Stimulated activated CD4-positive, alpha-beta T cell treated with anti-CD3 and anti-CD28 coated beads, TNF-alpha, amount 100 ng/mL, for 24 hours (primary cell): Measurements from ENCODE around the gene RNF14.
"Not testable (repeated sequence)": the region's sequence is repeated elsewhere in the genome, so short reads cannot be mapped to it uniquely, and the experiment has no call there.

ENCODE experiments used
- DNase-seq, 3 experiments: peaks; one replicate each; pipeline ENCODE4 v3.0.0-alpha.2; 2020; ENCODE audit warnings: low read depth in 3 of 3

RNF14 gene

GRCh38 chr5:141968914-141969608, at the start of gene RNF14:
TSS of gene RNF14 (plus strand) at chr5:141969105. CDS start at chr5:141973589, 4,484 bp downstream.
- DNase-seq = peak; percentile 88 to 93 (median 91)

DNA sequence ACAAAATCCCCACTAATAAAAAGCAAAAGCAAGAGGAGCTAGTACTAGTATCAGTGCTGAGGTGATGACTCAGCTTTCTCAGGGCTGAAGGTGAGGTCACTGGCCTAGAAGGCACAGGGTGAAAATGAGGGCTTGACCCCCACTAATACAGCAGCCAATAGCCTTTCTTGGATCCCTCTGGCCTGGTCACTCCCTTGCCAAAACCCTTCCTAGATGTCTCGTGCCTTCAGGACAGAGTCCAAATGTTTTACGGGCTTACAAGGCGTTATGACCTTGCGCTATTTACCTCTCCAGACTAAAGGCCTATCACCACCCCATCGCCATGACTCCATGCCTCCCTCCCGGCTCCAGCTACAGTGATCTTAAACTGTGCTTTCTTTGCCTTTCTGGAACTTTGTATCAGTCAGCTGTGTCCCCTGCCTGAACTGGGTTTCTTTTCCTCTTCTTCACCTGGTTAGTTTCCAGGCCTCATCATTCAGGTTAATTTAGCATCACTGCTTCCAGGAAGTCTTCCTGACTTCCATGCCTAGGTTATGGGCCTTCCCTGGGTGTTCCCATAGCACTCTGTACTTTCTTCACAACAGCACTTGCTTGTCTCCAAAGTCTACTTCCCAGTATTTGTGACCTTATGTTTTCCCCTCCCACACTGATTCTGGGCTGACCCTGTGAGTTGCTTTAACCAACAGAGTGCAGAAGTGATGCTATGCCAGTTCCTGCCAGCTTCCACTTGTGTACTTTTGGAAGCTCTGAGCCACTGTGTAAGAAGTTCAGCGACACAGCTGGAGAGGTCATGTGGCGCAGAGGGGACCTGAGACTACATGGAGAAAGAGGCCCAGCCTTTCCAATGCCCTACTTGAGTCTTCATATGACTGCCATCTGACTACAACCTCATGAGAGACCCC, 49.4 kb upstream of the RNF14 start:
- no peak for DNase-seq

- DNase-seq = no peak
Measured at GRCh38 chr5:141920771-141921170, 48.1 kb upstream of the RNF14 start.

DNA sequence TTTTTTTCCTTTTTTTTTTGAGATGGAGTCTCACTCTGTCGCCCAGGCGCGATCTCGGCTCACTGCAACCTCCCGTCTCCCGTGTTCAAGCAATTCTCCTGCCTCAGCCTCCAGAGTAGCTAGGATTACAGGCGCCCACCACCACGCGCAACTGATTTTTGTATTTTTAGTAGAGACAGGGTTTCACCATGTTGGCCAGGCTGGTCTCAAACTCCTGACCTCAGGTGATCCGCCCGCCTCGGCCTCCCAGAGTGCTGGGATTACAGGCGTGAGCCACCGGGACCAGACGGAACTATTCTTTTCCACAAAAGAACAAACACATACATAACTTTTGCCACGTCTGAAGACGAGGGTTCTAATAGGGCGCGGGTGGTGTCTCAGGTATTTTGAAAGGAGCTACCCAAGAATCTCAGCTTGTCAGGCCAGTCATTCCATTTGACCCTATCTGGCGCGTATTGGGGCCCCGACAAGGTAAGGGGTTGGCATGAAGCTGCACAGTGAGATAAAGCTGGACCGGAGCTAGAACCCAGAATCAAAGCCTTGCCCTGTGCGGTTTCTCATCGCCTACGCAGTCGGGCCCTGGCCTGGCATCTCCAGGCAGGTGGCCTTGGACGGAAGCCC, 46.0 kb upstream of the RNF14 start:
- not testable (repeated sequence) for DNase-seq

- DNase-seq = peak; percentile 83 to 98 (median 92)
Measured at GRCh38 chr5:141923448-141924313, 45.2 kb upstream of the RNF14 start, which contains the start of gene DELE1. TSS of gene DELE1 (plus strand) at chr5:141923871. CDS start at chr5:141923942, 71 bp downstream.

DNA sequence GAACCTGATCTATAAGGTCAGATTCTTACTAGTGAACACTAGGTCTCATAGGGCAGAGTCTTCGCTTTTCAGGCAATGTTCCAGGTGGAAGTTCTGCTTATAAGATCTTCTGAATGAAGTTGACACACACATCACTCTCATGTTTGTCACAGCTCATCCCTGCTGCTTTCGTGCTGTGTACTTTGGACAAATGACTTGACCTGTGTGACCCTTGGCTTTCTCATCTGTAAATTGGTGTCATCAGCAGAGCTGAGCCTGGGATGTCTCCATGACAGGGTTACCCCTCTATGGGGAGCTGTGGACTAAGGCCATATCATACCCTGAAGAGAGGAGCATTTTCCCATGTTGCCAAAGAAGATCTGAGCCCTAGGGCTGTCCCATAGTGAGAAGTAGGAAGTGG, 42.5 kb upstream of the RNF14 start:
- DNase-seq = no peak

DNA sequence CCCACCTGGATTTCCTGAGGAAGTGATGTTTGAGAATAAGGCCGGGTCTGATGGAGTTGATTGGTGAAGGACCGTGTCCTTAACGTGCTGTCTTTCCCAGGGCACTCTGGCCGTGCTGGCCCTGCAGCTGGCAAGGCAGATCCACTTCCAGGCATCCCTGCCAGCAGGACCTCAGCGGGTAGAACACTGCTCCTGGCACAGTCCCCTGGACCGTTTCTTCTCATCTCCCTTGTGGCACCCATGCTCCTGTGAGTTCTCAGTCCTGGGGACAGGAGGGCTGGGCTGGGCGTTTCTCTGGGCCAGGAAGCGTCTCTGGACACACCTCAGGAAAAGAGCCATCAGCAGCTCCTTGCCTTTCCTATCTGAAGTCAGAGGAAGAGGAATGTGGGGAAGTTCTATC, 40.9 kb upstream of the RNF14 start:
- no peak for DNase-seq

- DNase-seq = no peak
Measured at GRCh38 chr5:141929398-141930058, 39.4 kb upstream of the RNF14 start.

DNA sequence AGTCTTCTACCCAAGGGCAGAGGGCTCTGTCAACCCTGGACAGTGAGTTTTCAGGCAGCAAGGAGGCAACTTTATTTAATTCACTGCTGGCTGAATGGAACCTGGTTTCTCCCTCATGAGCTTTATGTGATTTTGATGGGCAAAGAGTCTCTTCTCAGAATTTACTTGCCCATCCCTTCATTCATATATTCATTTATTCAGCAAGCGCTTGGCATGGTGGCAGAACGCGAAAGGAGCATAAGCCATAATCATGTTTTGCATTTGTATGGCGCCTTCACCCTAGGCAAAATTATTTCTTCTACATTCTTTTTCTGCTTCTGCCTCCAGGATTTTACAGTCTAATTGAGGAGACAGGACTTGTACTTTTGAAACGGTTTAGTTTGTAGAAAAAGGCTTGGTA, 37.2 kb upstream of the RNF14 start:
- DNase-seq = no peak

DNA sequence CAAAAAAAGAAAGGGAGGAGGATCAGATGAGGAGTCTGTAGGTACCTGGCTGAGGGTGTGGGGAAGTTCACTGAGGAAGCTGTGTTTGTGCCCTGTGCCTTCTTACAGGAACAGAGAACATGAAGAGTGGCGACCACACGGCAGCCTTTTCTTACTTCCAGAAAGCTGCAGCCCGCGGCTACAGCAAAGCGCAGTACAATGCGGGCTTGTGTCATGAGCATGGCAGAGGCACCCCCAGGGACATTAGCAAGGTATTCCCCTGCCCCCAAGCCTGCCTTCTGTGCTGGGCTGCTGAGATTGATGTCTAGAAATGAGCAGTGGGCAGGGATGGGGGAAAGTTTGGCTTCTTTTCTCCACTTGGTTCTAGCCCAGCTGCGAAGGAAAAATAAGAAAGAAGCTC, 35.8 kb upstream of the RNF14 start:
- no peak for DNase-seq

GRCh38 chr5:141934099-141934844, 34.6 kb upstream of the RNF14 start:
- no peak for DNase-seq

DNA sequence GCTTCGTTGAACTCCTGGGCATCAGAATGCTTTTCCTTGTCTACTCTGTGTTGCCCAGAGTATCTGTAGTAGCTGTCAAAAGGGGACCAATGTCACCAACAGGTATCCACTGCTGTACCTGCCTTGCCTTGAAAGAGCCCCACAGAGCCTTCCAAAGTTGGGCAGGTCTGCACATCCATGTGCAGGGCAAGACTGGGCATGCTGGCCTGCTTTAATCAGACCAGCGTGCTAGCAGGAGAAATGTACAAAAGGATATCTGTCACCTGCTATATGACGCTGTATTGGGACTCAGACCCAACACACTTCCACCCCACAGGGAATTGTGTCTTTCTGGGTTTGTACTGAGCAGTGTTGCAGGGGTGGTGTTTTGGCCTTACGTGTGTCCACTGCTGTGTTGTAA, 33.4 kb upstream of the RNF14 start:
- DNase-seq = no peak

GRCh38 chr5:141940695-141941271, 28.1 kb upstream of the RNF14 start:
- no peak for DNase-seq

GRCh38 chr5:141941307-141941706, 27.6 kb upstream of the RNF14 start:
- DNase-seq = no peak

DNA sequence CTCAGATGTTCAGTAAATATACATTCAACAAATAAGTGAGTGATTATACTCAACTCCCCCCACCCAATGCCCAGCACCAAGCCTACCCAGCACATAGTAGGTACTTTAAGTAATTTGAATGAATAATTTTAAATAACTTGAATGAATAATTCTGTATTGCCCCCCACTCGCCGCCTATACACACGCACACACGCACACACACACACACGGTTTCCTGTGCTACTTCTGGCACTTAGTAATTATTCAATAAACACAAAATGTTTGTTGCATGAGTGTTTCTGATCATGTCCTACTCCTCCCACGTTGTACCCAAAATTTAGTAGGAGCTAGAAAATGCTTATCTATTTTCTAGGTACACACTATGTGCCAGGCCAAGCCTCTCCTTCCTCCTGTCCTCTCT, 27.1 kb upstream of the RNF14 start:
- DNase-seq = no peak

- no peak for DNase-seq
Measured at GRCh38 chr5:141942185-141942857, 26.6 kb upstream of the RNF14 start.

DNA sequence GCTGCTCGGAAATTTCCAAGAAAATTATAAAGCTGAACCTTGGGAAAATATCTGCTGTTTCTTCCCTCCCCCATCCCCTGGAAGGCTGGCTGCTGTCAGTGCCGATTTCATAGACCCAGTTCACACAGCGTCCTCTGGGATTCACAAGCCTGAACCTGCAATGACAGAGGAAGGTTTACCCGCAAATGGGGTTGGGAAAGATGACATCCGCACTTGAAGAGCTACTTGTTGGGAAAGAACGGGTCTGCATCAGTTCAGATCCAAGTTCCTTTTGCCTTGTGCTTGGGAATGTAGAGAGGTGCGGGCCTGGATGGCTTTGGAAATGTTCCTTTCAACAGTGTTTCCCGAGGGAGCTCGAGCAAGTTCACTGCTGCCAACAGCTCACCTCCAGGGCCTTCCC, 24.8 kb upstream of the RNF14 start:
- DNase-seq = no peak

DNA sequence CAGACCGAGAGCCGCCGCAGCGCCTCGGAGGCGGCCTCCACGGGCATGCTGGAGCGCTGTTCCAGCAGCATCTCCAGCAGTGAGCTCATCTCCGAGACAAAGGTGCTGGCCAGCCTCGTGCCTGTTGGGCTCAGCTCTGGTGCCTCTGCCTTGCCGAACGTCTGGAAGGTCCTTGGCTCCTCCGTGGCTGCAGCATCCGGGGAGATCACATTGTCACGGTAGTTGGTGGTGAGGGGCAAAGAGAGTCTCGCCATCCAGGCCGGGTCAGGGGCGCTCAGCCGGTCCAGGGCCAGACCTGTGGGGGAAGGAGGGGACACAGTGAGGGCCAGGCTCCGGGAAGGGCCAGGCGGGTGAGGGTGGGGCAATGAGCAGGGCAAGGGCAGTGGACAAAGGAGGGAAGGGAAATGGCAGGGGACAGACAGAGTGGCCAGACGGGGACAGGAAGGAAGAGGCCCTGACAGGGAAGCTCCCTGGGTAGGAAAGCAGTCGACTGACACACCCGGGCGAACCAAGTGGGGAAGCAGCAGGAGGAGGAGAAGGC, 23.3 kb upstream of the RNF14 start:
- no peak for DNase-seq

GRCh38 chr5:141947316-141947715, 21.6 kb upstream of the RNF14 start:
- DNase-seq = no peak
